Ovary (tissue), 9 donors: ENCODE results near the gene TSPAN32. TPM values are rescaled to one million over a fixed set of nuclear protein-coding genes. Genes with fewer than 3 reads are reported as not detected.

Experiments used
- DNase-seq, 5 donors: peaks; one replicate each; pipeline ENCODE4 v3.0.0-alpha.2; 2019 to 2020
- H3K27ac ChIP-seq, 2 donors: fragments of 200-600 bp; one replicate each; pipeline versions ENCODE4 v1.5.1 to v1.8.0; 2019 to 2022
- H3K27me3 ChIP-seq: fragments of 200-600 bp; one replicate; pipeline ENCODE4 v1.8.0; 2022
- H3K36me3 ChIP-seq: fragments of 200-600 bp; sonication (generic); one replicate; pipeline ENCODE4 v1.5.1; 2019
- H3K4me1 ChIP-seq: one replicate; pipeline ENCODE4 v1.8.1; 2013; ENCODE audit warnings: mild to moderate bottlenecking, moderate library complexity; ENCODE audit not compliant: insufficient read depth
- H3K4me3 ChIP-seq: fragments of 200-600 bp; sonication (generic); one replicate; pipeline ENCODE4 v1.5.1; 2017
- H3K9me3 ChIP-seq, 2 donors: fragments of 200-600 bp in 1 of 2; sonication (generic) in 1 of 2; one replicate each; pipeline versions ENCODE4 v1.5.1 to v1.8.1; 2013 to 2019; ENCODE audit warnings: mild to moderate bottlenecking in 1 of 2, moderate library complexity in 1 of 2
- CTCF ChIP-seq, 3 donors: fragments of 450-650 bp in 2 of 3; fragments of 200-600 bp in 1 of 3; IDR thresholded peaks; one replicate each; pipeline versions ENCODE4 v1.5.1 to v1.8.0; 2016 to 2022; ENCODE audit warnings: antibody characterized with exemption in 3 of 3, mild to moderate bottlenecking in 1 of 3
- EP300 ChIP-seq: sonication (generic); formaldehyde crosslinking; IDR thresholded peaks from one replicate; pipeline ENCODE4 v1.6.1; 2017; ENCODE audit warnings: antibody characterized with exemption
- POLR2A ChIP-seq: fragments of 450-650 bp; IDR thresholded peaks from one replicate; pipeline ENCODE4 v1.6.1; 2017; ENCODE audit warnings: antibody characterized with exemption, mild to moderate bottlenecking, moderate library complexity
- WGBS, 3 donors: extraction: QIAGEN DNeasy Blood & Tissue Kit in 1 of 3; methylation state at CpG; one replicate each; pipeline versions ENCODE4 v1.1.5 to v1.1.7; 2013 to 2017; 5-methylcytosine and 5-hydroxymethylcytosine counted together
- intact Hi-C, 4 donors: fragments of 100-400 bp; cut with DNase I; formaldehyde crosslinking; loops; one replicate each; pipeline versions ENCODE4 v1.11.0 to v1.15.1; 2022 to 2023
- polyA plus RNA-seq, 2 donors: library from polyadenylated mRNA; stranded (reverse); fragments of 200-250 nt in 1 of 2; fragments of 350-450 nt in 1 of 2; fragmentation: Illumina TruSeq in 1 of 2; extraction: RNeasy Lipid Tissue Mini Kit (QIAGEN cat#74804) in 1 of 2; gene quantifications; one replicate each; pipeline ENCODE4 v1.2.3, GENCODE V29; 2013 to 2014
- total RNA-seq, 7 donors: library from RNA; depleted of rRNA in 2 of 7; stranded (reverse); fragments of >200 nt in 2 of 7; fragmentation: NEBNext Ultra II Directional in 3 of 7; extraction: Animal tissue kit (Norgen Biotek cat#: 25700) in 3 of 7; gene quantifications; one replicate each; pipeline versions ENCODE4 v1.1.0 to v1.2.4, GENCODE V29; 2016 to 2023
- donor health status: DM: no; HTN: no; CAD: no; lungs with moderate emphysema.
- donor health status: DM: no; HTN: no; CAD: no.
- donor health status: Bipolar disorder and iron deficiency.
- donor health status: DM: yes; HTN: yes; CAD: no.
- donor health status: DM: no; HTN: no; CAD: no.
- donor health status: DM: yes; HTN: yes; CAD: no.

The TSPAN32 gene
- total and polyA plus RNA-seq, 9 donors, result 0.63 to 3.9 (median 1.3) TPM; not detected in 2

GRCh38 chr11:2296913-2297622, 4.7 kb upstream of the TSPAN32 start:
- WGBS, 3 donors, result 90 to 94% (median 93%) methylated on average over 11 to 13 of the region's 13 CpGs
- no peak overlapping the region for H3K27ac ChIP-seq
- H3K9me3 ChIP-seq, result no peaks in the 10 kb centered on the region
- H3K27me3 ChIP-seq, result no peaks in the 10 kb centered on the region
- TF ChIP-seq CTCF (IDR thresholded peaks at IDR 0.05) (no peak), POLR2A (no peak), EP300 (no peak)
- intact Hi-C loops, result no loop called here
- no peaks in the 10 kb centered on the region for H3K36me3 ChIP-seq
- no peak overlapping the region for H3K4me3 ChIP-seq
- H3K4me1 ChIP-seq, result no peaks in the 10 kb centered on the region
- peak in 2 of 5 donors; percentile 10 to 30 for DNase-seq

- no peak for DNase-seq
- Histone ChIP-seq H3K9me3 (no peaks in the 10 kb centered on the region), H3K4me3 (no peak overlapping the region), H3K36me3 (no peaks in the 10 kb centered on the region), H3K27ac (no peak overlapping the region), H3K4me1 (no peaks in the 10 kb centered on the region), H3K27me3 (no peaks in the 10 kb centered on the region)
- WGBS, 3 donors, result 38 to 49% (median 38%) methylated on average over 1 of the region's 1 CpG
- intact Hi-C loops, result loop anchor here in 1 of 4 donors (2.0 kb wide), 1 partner anchor 97 kb away; no protein-coding TSS in a partner anchor
- TF ChIP-seq CTCF (IDR thresholded peaks at IDR 0.05) (no peak), POLR2A (no peak), EP300 (no peak)
Measured at GRCh38 chr11:2297623-2298030, 4.2 kb upstream of the TSPAN32 start.

GRCh38 chr11:2298131-2298794, 3.5 kb upstream of the TSPAN32 start:
- H3K36me3 ChIP-seq, result no peaks in the 10 kb centered on the region
- intact Hi-C loops, result loop anchor here in 1 of 4 donors (2.0 kb wide), 1 partner anchor 97 kb away; no protein-coding TSS in a partner anchor

More at GRCh38 chr11:2298131-2298794, 3.5 kb upstream of the TSPAN32 start:
- 71 to 80% (median 73%) methylated on average over 14 of the region's 14 CpGs for WGBS, 3 donors
- H3K9me3 ChIP-seq, result no peaks in the 10 kb centered on the region
- no peaks in the 10 kb centered on the region for H3K4me1 ChIP-seq
- TF ChIP-seq POLR2A (no peak), CTCF (IDR thresholded peaks at IDR 0.05) (no peak), EP300 (no peak)
- no peaks in the 10 kb centered on the region for H3K27me3 ChIP-seq
- DNase-seq, result peak in 1 of 5 donors; percentile 19
- H3K27ac ChIP-seq, result no peak overlapping the region
- no peak overlapping the region for H3K4me3 ChIP-seq
